Panc1 (cell line): ENCODE measurements around the gene CEP192. TPM values are rescaled to one million over a fixed set of nuclear protein-coding genes. Genes with fewer than 3 reads are reported as not detected.
"Not testable (repeated sequence)": the region's sequence is repeated elsewhere in the genome, so short reads cannot be mapped to it uniquely, and the experiment has no call there.

Source experiments
- ATAC-seq: fragments of 200-7000 bp; cut with Tn5 transposase; 2 replicates; pipeline ENCODE4 v1.9.1; 2020; ENCODE audit warnings: mild to moderate bottlenecking, moderate library complexity
- BruUV-seq: library from RNA; stranded (reverse); fragments of 400-500 nt; replicated peaks from 2 replicates; lab custom pipeline; 2021; lab: Mats Ljungman, UMichigan
- CTCF ChIA-PET: fragments of 300-600 bp; sonication (Branson Sonifier 250); formaldehyde crosslinking; loops from one replicate; lab custom pipeline; 2022; ENCODE audit warnings: antibody characterized with exemption; lab: Charles Lee
- POLR2A ChIA-PET: fragments of 300-600 bp; sonication (Branson Sonifier 250); formaldehyde crosslinking; loops from one replicate; lab custom pipeline; 2022; ENCODE audit warnings: antibody characterized with exemption; lab: Charles Lee
- DNase-seq: peaks from one replicate; pipeline ENCODE4 v3.0.0-alpha.2; 2010; ENCODE audit warnings: low read depth, low spot score
- H3K27ac ChIP-seq: 2 replicates; pipeline ENCODE4 v1.5.1; 2011; ENCODE audit warnings: mild to moderate bottlenecking, low read length, inconsistent platforms
- H3K27me3 ChIP-seq: fragments of 200-500 bp; sonication (Bioruptor generic); 2 replicates; pipeline ENCODE4 v1.6.0; 2014; ENCODE audit warnings: low read length, inconsistent platforms; ENCODE audit not compliant: control insufficient read depth, insufficient read depth
- H3K36me3 ChIP-seq: fragments of 200-500 bp; sonication (Bioruptor generic); 2 replicates; pipeline ENCODE4 v1.5.1; 2014; ENCODE audit warnings: inconsistent platforms, mild to moderate bottlenecking, low read length, moderate library complexity; ENCODE audit not compliant: control insufficient read depth, insufficient read depth
- H3K4me1 ChIP-seq: 2 replicates; pipeline ENCODE4 v1.5.1; 2011; ENCODE audit warnings: inconsistent platforms, mild to moderate bottlenecking, low read length, moderate library complexity; ENCODE audit not compliant: control insufficient read depth, insufficient read depth
- H3K4me3 ChIP-seq, 2 experiments: 2 replicates each; pipeline ENCODE4 v1.5.1; 2011 to 2012; ENCODE audit warnings: low read depth in 2 of 2, low read length in 2 of 2, mild to moderate bottlenecking in 2 of 2, inconsistent platforms in 1 of 2, moderate library complexity in 1 of 2
- H3K9me3 ChIP-seq: fragments of 200-500 bp; sonication (Bioruptor generic); 2 replicates; pipeline ENCODE4 v1.5.1; 2014; ENCODE audit warnings: low read depth, mild to moderate bottlenecking, inconsistent platforms, low read length, moderate library complexity; ENCODE audit not compliant: control insufficient read depth, insufficient read depth
- POLR2AphosphoS5 ChIP-seq: IDR thresholded peaks from 2 replicates; pipeline ENCODE4 v1.6.1; 2012; ENCODE audit warnings: mild to moderate bottlenecking, low read depth, low read length, moderate library complexity
- SIN3A ChIP-seq: IDR thresholded peaks from 2 replicates; pipeline ENCODE4 v1.6.1; 2012; ENCODE audit warnings: low read depth, mild to moderate bottlenecking, low read length, moderate library complexity, borderline replicate concordance; ENCODE audit not compliant: insufficient read depth
- TCF7L2 ChIP-seq: IDR thresholded peaks from 2 replicates; pipeline ENCODE4 v1.6.1; 2011; ENCODE audit warnings: mild to moderate bottlenecking, low read depth, low read length, inconsistent platforms
- in situ Hi-C: cut with HindIII; loops from 2 replicates; pipeline ENCODE4 v1.10.0; 2016; ENCODE audit warnings: low sequenced_read_pairs, low pct_unique_long_range_greater_than_20kb
- intact Hi-C: fragments of 100-400 bp; cut with micrococcal nuclease; formaldehyde crosslinking; loops from one replicate; pipeline ENCODE4 v1.10.0; 2022; ENCODE audit not compliant: unreplicated experiment
- total RNA-seq: library from RNA; stranded (reverse); gene quantifications from one replicate; pipeline ENCODE4 v1.2.1, GENCODE V29; 2021; ENCODE audit not compliant: unreplicated experiment
- TF ChIP-seq, protein P1 (sequence below), 2 experiments: IDR thresholded peaks; 2 replicates each; pipeline ENCODE4 v1.6.1; 2011 to 2012; ENCODE audit warnings: low read depth in 2 of 2, control low read depth in 1 of 2, low read length in 1 of 2, mild to moderate bottlenecking in 1 of 2, moderate library complexity in 1 of 2; ENCODE audit not compliant: insufficient read depth in 1 of 2
- TF ChIP-seq, protein P2 (sequence below): fragments of 450-650 bp; IDR thresholded peaks from 2 replicates; pipeline ENCODE4 v1.5.1; 2017; ENCODE audit warnings: mild to moderate bottlenecking

CEP192 gene
- total RNA-seq, 1 experiment from 2014 or later: 27.2 TPM

DNA sequence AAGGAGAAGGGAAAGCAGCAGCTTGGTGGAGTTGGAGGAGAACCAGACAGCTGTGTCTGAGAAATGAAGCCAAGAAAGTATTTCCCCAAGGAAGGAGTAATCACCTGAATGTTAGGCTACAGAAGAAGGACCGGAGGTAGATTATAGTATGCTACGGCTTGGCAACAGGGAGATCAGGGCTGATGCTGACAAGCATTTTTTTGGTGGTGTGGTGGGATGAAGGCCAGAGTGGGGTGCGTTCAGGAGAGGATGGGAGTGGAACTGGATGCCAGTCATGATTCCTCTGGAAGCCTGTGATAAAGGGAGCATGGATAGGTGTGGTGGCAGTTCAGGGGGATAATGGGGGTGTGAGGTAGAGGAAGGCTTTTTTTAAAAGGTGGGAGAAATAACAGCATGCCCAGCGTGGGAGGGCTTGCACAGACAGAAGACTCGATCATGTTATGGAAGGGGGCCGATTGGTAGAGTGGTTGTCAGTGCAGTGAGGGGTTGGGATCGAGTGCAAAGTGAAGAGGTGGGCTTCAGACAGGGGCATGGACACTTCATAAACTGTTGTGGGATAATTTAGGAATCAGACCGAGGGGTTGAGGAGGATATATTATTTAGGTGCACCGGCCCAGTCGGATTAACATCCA lies 5.6 kb downstream of the CEP192 start:
- intact Hi-C loops: no loop called here
- Histone ChIP-seq H3K36me3 (peaks cover 10% of the 10 kb centered on the region), H3K9me3 (no peaks in the 10 kb centered on the region), H3K4me1 (peaks cover 10% of the 10 kb centered on the region), H3K27ac (no peak overlapping the region), H3K4me3 (no peak overlapping the region), H3K27me3 (no peaks in the 10 kb centered on the region)
- ChIA-PET CTCF (no interaction called here), POLR2A (no interaction called here)
- DNase-seq (no peak), ATAC-seq (no peak)
- no peak for TF ChIP-seq SIN3A
- TF ChIP-seq, protein P1, sequence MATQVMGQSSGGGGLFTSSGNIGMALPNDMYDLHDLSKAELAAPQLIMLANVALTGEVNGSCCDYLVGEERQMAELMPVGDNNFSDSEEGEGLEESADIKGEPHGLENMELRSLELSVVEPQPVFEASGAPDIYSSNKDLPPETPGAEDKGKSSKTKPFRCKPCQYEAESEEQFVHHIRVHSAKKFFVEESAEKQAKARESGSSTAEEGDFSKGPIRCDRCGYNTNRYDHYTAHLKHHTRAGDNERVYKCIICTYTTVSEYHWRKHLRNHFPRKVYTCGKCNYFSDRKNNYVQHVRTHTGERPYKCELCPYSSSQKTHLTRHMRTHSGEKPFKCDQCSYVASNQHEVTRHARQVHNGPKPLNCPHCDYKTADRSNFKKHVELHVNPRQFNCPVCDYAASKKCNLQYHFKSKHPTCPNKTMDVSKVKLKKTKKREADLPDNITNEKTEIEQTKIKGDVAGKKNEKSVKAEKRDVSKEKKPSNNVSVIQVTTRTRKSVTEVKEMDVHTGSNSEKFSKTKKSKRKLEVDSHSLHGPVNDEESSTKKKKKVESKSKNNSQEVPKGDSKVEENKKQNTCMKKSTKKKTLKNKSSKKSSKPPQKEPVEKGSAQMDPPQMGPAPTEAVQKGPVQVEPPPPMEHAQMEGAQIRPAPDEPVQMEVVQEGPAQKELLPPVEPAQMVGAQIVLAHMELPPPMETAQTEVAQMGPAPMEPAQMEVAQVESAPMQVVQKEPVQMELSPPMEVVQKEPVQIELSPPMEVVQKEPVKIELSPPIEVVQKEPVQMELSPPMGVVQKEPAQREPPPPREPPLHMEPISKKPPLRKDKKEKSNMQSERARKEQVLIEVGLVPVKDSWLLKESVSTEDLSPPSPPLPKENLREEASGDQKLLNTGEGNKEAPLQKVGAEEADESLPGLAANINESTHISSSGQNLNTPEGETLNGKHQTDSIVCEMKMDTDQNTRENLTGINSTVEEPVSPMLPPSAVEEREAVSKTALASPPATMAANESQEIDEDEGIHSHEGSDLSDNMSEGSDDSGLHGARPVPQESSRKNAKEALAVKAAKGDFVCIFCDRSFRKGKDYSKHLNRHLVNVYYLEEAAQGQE (IDR thresholded peaks at IDR 0.05; ENCODE audit: insufficient read depth in 1 of 2, low read depth in 2 of 2, low read length in 1 of 2): no peak
- TF ChIP-seq, protein P2, sequence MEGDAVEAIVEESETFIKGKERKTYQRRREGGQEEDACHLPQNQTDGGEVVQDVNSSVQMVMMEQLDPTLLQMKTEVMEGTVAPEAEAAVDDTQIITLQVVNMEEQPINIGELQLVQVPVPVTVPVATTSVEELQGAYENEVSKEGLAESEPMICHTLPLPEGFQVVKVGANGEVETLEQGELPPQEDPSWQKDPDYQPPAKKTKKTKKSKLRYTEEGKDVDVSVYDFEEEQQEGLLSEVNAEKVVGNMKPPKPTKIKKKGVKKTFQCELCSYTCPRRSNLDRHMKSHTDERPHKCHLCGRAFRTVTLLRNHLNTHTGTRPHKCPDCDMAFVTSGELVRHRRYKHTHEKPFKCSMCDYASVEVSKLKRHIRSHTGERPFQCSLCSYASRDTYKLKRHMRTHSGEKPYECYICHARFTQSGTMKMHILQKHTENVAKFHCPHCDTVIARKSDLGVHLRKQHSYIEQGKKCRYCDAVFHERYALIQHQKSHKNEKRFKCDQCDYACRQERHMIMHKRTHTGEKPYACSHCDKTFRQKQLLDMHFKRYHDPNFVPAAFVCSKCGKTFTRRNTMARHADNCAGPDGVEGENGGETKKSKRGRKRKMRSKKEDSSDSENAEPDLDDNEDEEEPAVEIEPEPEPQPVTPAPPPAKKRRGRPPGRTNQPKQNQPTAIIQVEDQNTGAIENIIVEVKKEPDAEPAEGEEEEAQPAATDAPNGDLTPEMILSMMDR: no peak
- no peak for TF ChIP-seq TCF7L2
- no peak for TF ChIP-seq POLR2AphosphoS5
- in situ Hi-C loops: no loop called here
- no TSS peak for BruUV-seq

DNA sequence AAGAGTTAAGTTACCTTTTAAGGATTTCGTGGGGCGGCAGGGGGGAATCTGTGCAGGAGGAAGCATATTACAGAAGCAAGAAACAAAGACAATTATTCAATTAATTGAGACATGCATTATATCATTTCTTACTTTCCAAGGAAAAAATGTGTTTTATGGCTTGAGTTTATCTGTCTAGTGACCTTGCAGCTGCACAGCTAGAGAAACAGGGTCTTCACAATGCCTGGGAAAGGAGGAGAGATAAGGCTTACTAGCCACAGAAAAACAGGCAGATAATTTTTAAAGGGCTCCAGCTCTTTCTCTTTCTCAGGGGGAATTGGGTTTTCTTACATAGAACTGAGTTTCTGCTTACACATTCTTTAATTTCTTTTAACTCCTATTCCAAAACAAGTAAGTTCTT lies 6.2 kb downstream of the CEP192 start:
- POLR2A ChIA-PET, BruUV-seq, ATAC-seq, H3K27me3 ChIP-seq, H3K9me3 ChIP-seq, intact Hi-C loops, H3K4me3 ChIP-seq, DNase-seq, CTCF ChIA-PET, in situ Hi-C loops, H3K27ac ChIP-seq: not testable (repeated sequence)
- Histone ChIP-seq H3K4me1 (peaks cover 10% of the 10 kb centered on the region), H3K36me3 (peaks cover 11% of the 10 kb centered on the region)

DNA sequence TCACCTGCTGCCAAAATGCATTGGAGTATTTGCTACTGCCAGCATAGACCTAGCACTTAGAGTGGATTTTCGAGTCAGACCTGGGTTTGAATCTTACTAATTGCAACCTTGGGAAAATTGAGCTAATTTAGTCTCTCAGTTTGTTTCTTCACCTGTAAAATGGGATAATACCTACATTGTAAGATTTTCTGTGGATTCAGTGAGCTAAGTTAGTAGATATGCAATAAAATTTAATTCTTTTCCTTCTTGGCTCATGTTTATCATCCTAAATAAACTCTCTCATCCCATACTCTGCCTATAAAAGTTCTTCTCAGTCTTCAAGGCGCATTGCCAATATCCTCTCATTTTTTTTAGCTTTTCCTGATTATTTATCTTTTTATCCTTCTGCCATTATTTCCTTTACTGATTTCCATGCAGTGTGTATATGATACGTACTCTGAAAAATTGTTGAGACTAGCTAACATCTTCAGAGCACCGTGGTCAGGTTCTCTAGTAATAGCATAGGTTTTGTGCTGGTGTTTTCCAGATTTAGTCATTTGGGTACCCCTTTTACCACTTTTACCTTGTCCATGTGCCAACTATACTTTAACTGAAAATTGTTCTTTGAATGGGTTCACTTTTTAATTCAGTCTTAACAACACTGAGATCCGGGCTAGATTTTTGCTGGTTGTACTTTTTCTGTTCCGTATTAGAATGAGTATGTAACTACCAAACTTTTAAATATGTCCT lies 7.3 kb downstream of the CEP192 start:
- Histone ChIP-seq H3K4me3 (no peak overlapping the region), H3K9me3 (no peaks in the 10 kb centered on the region), H3K36me3 (peaks cover 14% of the 10 kb centered on the region), H3K27ac (no peak overlapping the region), H3K4me1 (no peaks in the 10 kb centered on the region), H3K27me3 (no peaks in the 10 kb centered on the region)
- CTCF ChIA-PET: no interaction called here
- TF ChIP-seq, protein P2: no peak
- no peak for TF ChIP-seq SIN3A
- TF ChIP-seq TCF7L2: no peak
- TF ChIP-seq POLR2AphosphoS5: no peak
- TF ChIP-seq, protein P1 (IDR thresholded peaks at IDR 0.05; ENCODE audit: insufficient read depth in 1 of 2, low read depth in 2 of 2, low read length in 1 of 2): no peak
- POLR2A ChIA-PET: no interaction called here
- BruUV-seq: no TSS peak
- no peak for ATAC-seq
- intact Hi-C loops: no loop called here
- in situ Hi-C loops: no loop called here
- no peak for DNase-seq
